HepG2 (cell line): Measurements from ENCODE around the gene LMOD1. TPM values are rescaled to one million over a fixed set of nuclear protein-coding genes. Genes with fewer than 3 reads are reported as not detected.
A peak's percentile ranks its signal among the peaks of the same experiment; 100 is the strongest.

Experiments used
- AHR ChIP-seq: IDR thresholded peaks from 2 replicates; pipeline ENCODE4 v1.6.1; 2018; ENCODE audit warnings: missing genetic modification reagents, missing compliant biosample characterization
- ARNT ChIP-seq: fragments of 450-650 bp; IDR thresholded peaks from 2 replicates; pipeline ENCODE4 v1.6.1; 2017
- CREB1 ChIP-seq, 2 experiments: fragments of 450-650 bp in 1 of 2; IDR thresholded peaks; 2 replicates each; pipeline ENCODE4 v1.6.1; 2016 to 2017; ENCODE audit warnings: control low read depth in 1 of 2, mild to moderate bottlenecking in 1 of 2, missing compliant biosample characterization in 1 of 2, missing genetic modification characterization in 1 of 2
- ETV6 ChIP-seq: sonication (generic); formaldehyde crosslinking; conservative IDR thresholded peaks from 2 replicates; pipeline ENCODE4 v1.4.0; 2020; ENCODE audit warnings: missing genetic modification reagents
- FOXJ3 ChIP-seq: sonication (generic); formaldehyde crosslinking; IDR thresholded peaks from 2 replicates; pipeline ENCODE4 v1.4.0; 2020; ENCODE audit warnings: missing genetic modification reagents, mild to moderate bottlenecking, borderline replicate concordance
- HOXD1 ChIP-seq: sonication (generic); formaldehyde crosslinking; IDR thresholded peaks from 2 replicates; pipeline ENCODE4 v1.5.0; 2020; ENCODE audit warnings: missing genetic modification reagents
- KDM6A ChIP-seq: IDR thresholded peaks from 2 replicates; pipeline ENCODE4 v1.6.1; 2016; ENCODE audit warnings: low read depth
- KLF16 ChIP-seq, 2 experiments: sonication (generic) in 1 of 2; formaldehyde crosslinking in 1 of 2; IDR thresholded peaks; 2 replicates each; pipeline versions ENCODE4 v1.6.1 to v1.8.0; 2016 to 2023; ENCODE audit warnings: missing genetic modification reagents in 2 of 2, missing compliant biosample characterization in 1 of 2
- MAFF ChIP-seq: IDR thresholded peaks from 2 replicates; pipeline ENCODE4 v1.6.1; 2011; ENCODE audit warnings: low read depth, low read length, improper control_type of control experiment
- MAX ChIP-seq: IDR thresholded peaks from 2 replicates; pipeline ENCODE4 v1.6.1; 2012; ENCODE audit warnings: inconsistent platforms
- NCOR1 ChIP-seq: fragments of 200-600 bp; sonication (generic); IDR thresholded peaks from 2 replicates; pipeline ENCODE4 v1.7.0; 2017; ENCODE audit warnings: antibody characterized with exemption, low read length, borderline replicate concordance
- PHF8 ChIP-seq: sonication (generic); formaldehyde crosslinking; IDR thresholded peaks from 2 replicates; pipeline ENCODE4 v1.5.0; 2020; ENCODE audit warnings: missing genetic modification reagents
- PRDM10 ChIP-seq: sonication (generic); formaldehyde crosslinking; IDR thresholded peaks from 2 replicates; pipeline ENCODE4 v1.4.0; 2020; ENCODE audit warnings: low read depth, missing genetic modification reagents
- REXO4 ChIP-seq: sonication (generic); formaldehyde crosslinking; IDR thresholded peaks from 2 replicates; pipeline ENCODE4 v1.8.0; 2022; ENCODE audit warnings: missing genetic modification reagents, mild to moderate bottlenecking, borderline replicate concordance
- RNF2 ChIP-seq: fragments of 450-650 bp; conservative IDR thresholded peaks from 2 replicates; pipeline ENCODE4 v1.6.1; 2016; ENCODE audit warnings: low read depth
- SALL2 ChIP-seq: sonication (generic); formaldehyde crosslinking; IDR thresholded peaks from 2 replicates; pipeline ENCODE4 v1.8.1; 2023; ENCODE audit warnings: mild to moderate bottlenecking, missing genetic modification reagents, inconsistent platforms
- SATB2 ChIP-seq: sonication (generic); formaldehyde crosslinking; IDR thresholded peaks from 2 replicates; pipeline ENCODE4 v1.5.0; 2020; ENCODE audit warnings: missing genetic modification reagents
- SMAD3 ChIP-seq: sonication (generic); formaldehyde crosslinking; IDR thresholded peaks from 2 replicates; pipeline ENCODE4 v1.4.0; 2020; ENCODE audit warnings: missing genetic modification reagents
- ZFAT ChIP-seq: sonication (generic); formaldehyde crosslinking; conservative IDR thresholded peaks from 2 replicates; pipeline ENCODE4 v1.8.1; 2023; ENCODE audit warnings: missing genetic modification reagents, inconsistent platforms
- ZNF251 ChIP-seq: sonication (generic); formaldehyde crosslinking; IDR thresholded peaks from 2 replicates; pipeline ENCODE4 v1.9.0; 2021; ENCODE audit warnings: mild to moderate bottlenecking, missing genetic modification reagents
- ZNF552 ChIP-seq: sonication (generic); formaldehyde crosslinking; IDR thresholded peaks from 2 replicates; pipeline ENCODE4 v1.9.0; 2022; ENCODE audit warnings: missing genetic modification reagents, mild to moderate bottlenecking, borderline replicate concordance
- ZNF556 ChIP-seq: sonication (generic); formaldehyde crosslinking; IDR thresholded peaks from 2 replicates; pipeline ENCODE4 v1.4.0; 2020; ENCODE audit warnings: mild to moderate bottlenecking, missing genetic modification reagents, borderline replicate concordance
- ZNF709 ChIP-seq: sonication (generic); formaldehyde crosslinking; IDR thresholded peaks from 2 replicates; pipeline ENCODE4 v1.5.0; 2020; ENCODE audit warnings: mild to moderate bottlenecking, missing genetic modification reagents
- ZNF790 ChIP-seq: sonication (generic); formaldehyde crosslinking; IDR thresholded peaks from 2 replicates; pipeline ENCODE4 v1.8.0; 2022; ENCODE audit warnings: missing genetic modification reagents, mild to moderate bottlenecking, borderline replicate concordance
- ZSCAN22 ChIP-seq: sonication (generic); formaldehyde crosslinking; IDR thresholded peaks from 2 replicates; pipeline ENCODE4 v1.4.0; 2020; ENCODE audit warnings: mild to moderate bottlenecking, missing genetic modification reagents
- polyA plus RNA-seq, 8 experiments: library from polyadenylated mRNA; depleted of rRNA in 3 of 8; stranded (reverse) in 7 of 8; unstranded in 1 of 8; fragments of >200 nt; fragmentation: Illumina TruSeq in 4 of 8; extraction: Trizol in 4 of 8; gene quantifications; 2 replicates each; pipeline versions ENCODE4 v1.2.1 to v1.2.3, GENCODE V29; 2011 to 2016; ENCODE audit warnings: low read depth in 4 of 8, missing spikeins in 1 of 8, mixed read lengths in 1 of 8; ENCODE audit not compliant: insufficient read depth in 1 of 8
- total RNA-seq, 5 experiments: library from RNA; depleted of rRNA; stranded (reverse); fragments of >200 nt; fragmentation: Illumina TruSeq; extraction: Trizol; gene quantifications; 2 replicates each; pipeline ENCODE4 v1.2.3, GENCODE V29; 2016; ENCODE audit warnings: low read depth in 1 of 5

LMOD1 gene
- total and polyA plus RNA-seq, 2 of the 13 experiments (the other 11 are each of a cell fraction or from before 2014, with no cell fraction given) = not detected

- TF ChIP-seq RNF2 = 0 out of 2 replicates have a peak, but pooled peaks have one; percentile 42
- peak; percentile 62; the same call in 1 of the 2 replicates for TF ChIP-seq SMAD3 (CRISPR knock-in tag)
- no peak for TF ChIP-seq ZSCAN22
- TF ChIP-seq NCOR1 = no peak
- no peak for TF ChIP-seq FOXJ3 (CRISPR knock-in tag)
- no peak for TF ChIP-seq ZFAT
- no peak for TF ChIP-seq ZNF251 (CRISPR knock-in tag)
- TF ChIP-seq ETV6 (CRISPR knock-in tag) = no peak
- TF ChIP-seq ZNF709 (CRISPR knock-in tag) = no peak
- no peak for TF ChIP-seq PRDM10 (CRISPR knock-in tag)
- no peak for TF ChIP-seq SATB2 (CRISPR knock-in tag)
- no peak for TF ChIP-seq HOXD1 (CRISPR knock-in tag)
- no peak for TF ChIP-seq ARNT
- no peak for TF ChIP-seq MAX
- TF ChIP-seq PHF8 (CRISPR knock-in tag) = peak; percentile 34; the same call in 1 of the 2 replicates
- peak; percentile 79 for TF ChIP-seq CREB1 (IDR thresholded peaks at IDR 0.05)
- peak; percentile 76 for TF ChIP-seq CREB1 (CRISPR knock-in tag; IDR thresholded peaks at IDR 0.05)
- TF ChIP-seq AHR = peak; percentile 74; the same call in 1 of the 2 replicates
- TF ChIP-seq ZNF552 (CRISPR knock-in tag) = no peak
- TF ChIP-seq SALL2 (CRISPR knock-in tag) = 0 out of 2 replicates have a peak, but pooled peaks have one; percentile 52
- TF ChIP-seq KDM6A (CRISPR knock-in tag) = no peak
- no peak; the same call in 1 of the 2 replicates for TF ChIP-seq ZNF556
- TF ChIP-seq MAFF = no peak
- no peak for TF ChIP-seq ZNF790 (CRISPR knock-in tag)
- TF ChIP-seq KLF16 (CRISPR knock-in tag; IDR thresholded peaks at IDR 0.05) = 0 out of 4 replicates have a peak, but pooled peaks of 1 of the 2 experiments have one; percentile 44
- TF ChIP-seq REXO4 (CRISPR knock-in tag) = no peak
Measured at GRCh38 chr1:201895913-201896807, 50.2 kb downstream of the LMOD1 start (continued).
